Neutrophil (primary cell): ENCODE data around the gene TLR5.

ENCODE experiments used
- H3K27ac ChIP-seq: fragments of 200-600 bp; sonication (generic); 2 replicates; pipeline ENCODE4 v1.5.1; 2016; ENCODE audit warnings: mild to moderate bottlenecking, moderate library complexity
- H3K27me3 ChIP-seq: fragments of 200-600 bp; sonication (generic); 2 replicates; pipeline ENCODE4 v1.6.0; 2016; ENCODE audit warnings: mild to moderate bottlenecking
- H3K36me3 ChIP-seq: fragments of 200-600 bp; sonication (generic); 2 replicates; pipeline ENCODE4 v1.5.1; 2017
- H3K4me1 ChIP-seq, 2 experiments: fragments of 200-600 bp in 1 of 2; sonication (generic) in 1 of 2; 1 replicate in 1 of 2; 2 replicates in 1 of 2; pipeline versions ENCODE4 v1.5.1 to v1.6.1; 2013 to 2016; ENCODE audit warnings: low read depth in 1 of 2, low read length in 1 of 2, mild to moderate bottlenecking in 1 of 2, moderate library complexity in 1 of 2; ENCODE audit not compliant: control insufficient read depth in 1 of 2, insufficient read depth in 1 of 2
- H3K4me3 ChIP-seq, 2 experiments: fragments of 200-600 bp in 1 of 2; sonication (generic) in 1 of 2; 1 replicate in 1 of 2; 2 replicates in 1 of 2; pipeline ENCODE4 v1.5.1; 2013 to 2016; ENCODE audit warnings: low read depth in 1 of 2, low read length in 1 of 2, mild to moderate bottlenecking in 1 of 2, moderate library complexity in 1 of 2
- H3K9me3 ChIP-seq: fragments of 200-600 bp; sonication (generic); 2 replicates; pipeline ENCODE4 v1.5.1; 2016
- CTCF ChIP-seq: fragments of 200-600 bp; sonication (generic); IDR thresholded peaks from 2 replicates; pipeline ENCODE4 v1.5.1; 2016; ENCODE audit warnings: antibody characterized with exemption

TLR5 gene

GRCh38 chr1:223109581-223110026 lies 33.4 kb downstream of the TLR5 start:
- no peak for TF ChIP-seq CTCF
- no peaks in the 10 kb centered on the region for H3K36me3 ChIP-seq
- H3K4me1 ChIP-seq, result peaks cover 3 to 12% of the 10 kb centered on the region in 2 experiments
- no peak overlapping the region for H3K27ac ChIP-seq
- no peak overlapping the region for H3K4me3 ChIP-seq
- no peaks in the 10 kb centered on the region for H3K9me3 ChIP-seq
- no peaks in the 10 kb centered on the region for H3K27me3 ChIP-seq

- no peak for TF ChIP-seq CTCF
- no peaks in the 10 kb centered on the region for H3K9me3 ChIP-seq
- H3K36me3 ChIP-seq, result no peaks in the 10 kb centered on the region
- H3K27ac ChIP-seq, result no peak overlapping the region
- H3K4me3 ChIP-seq, result no peak overlapping the region
- no peaks in the 10 kb centered on the region for H3K27me3 ChIP-seq
- H3K4me1 ChIP-seq, result peaks cover 3 to 12% of the 10 kb centered on the region in 2 experiments
Measured at GRCh38 chr1:223106856-223107255, 36.2 kb downstream of the TLR5 start.

GRCh38 chr1:223105568-223105967 lies 37.5 kb downstream of the TLR5 start:
- H3K36me3 ChIP-seq, result no peaks in the 10 kb centered on the region
- H3K9me3 ChIP-seq, result no peaks in the 10 kb centered on the region
- H3K4me1 ChIP-seq, result peaks cover 3 to 12% of the 10 kb centered on the region in 2 experiments
- H3K27me3 ChIP-seq, result no peaks in the 10 kb centered on the region
- no peak for TF ChIP-seq CTCF
- H3K4me3 ChIP-seq, result no peak overlapping the region
- H3K27ac ChIP-seq, result no peak overlapping the region

- Histone ChIP-seq H3K27me3 (no peaks in the 10 kb centered on the region), H3K36me3 (no peaks in the 10 kb centered on the region), H3K4me1 (peaks cover 3 to 12% of the 10 kb centered on the region in 2 experiments), H3K4me3 (no peak overlapping the region), H3K27ac (no peak overlapping the region), H3K9me3 (no peaks in the 10 kb centered on the region)
- no peak for TF ChIP-seq CTCF
Measured at GRCh38 chr1:223102797-223103533, 40.1 kb downstream of the TLR5 start.

GRCh38 chr1:223097713-223098112 lies 45.3 kb downstream of the TLR5 start:
- Histone ChIP-seq H3K36me3 (no peaks in the 10 kb centered on the region), H3K4me3 (no peak overlapping the region), H3K27me3 (no peaks in the 10 kb centered on the region), H3K27ac (no peak overlapping the region), H3K9me3 (no peaks in the 10 kb centered on the region), H3K4me1 (no peaks in the 10 kb centered on the region)
- no peak for TF ChIP-seq CTCF
